CD14-positive monocyte (primary cell): ENCODE data around the gene DMC1. TPM values are rescaled to one million over a fixed set of nuclear protein-coding genes. Genes with fewer than 3 reads are reported as not detected.

ENCODE experiments used
- DNase-seq, 3 donors: peaks; one replicate each; pipeline ENCODE4 v3.0.0-alpha.2; 2011 to 2022
- H2AFZ ChIP-seq: 2 replicates; pipeline ENCODE4 v1.6.0; 2012; ENCODE audit warnings: mild to moderate bottlenecking, low read depth, low read length, inconsistent platforms; ENCODE audit not compliant: insufficient read depth, poor library complexity, severe bottlenecking
- H3K27ac ChIP-seq, 2 donors: 1 replicate in 1 of 2; 2 replicates in 1 of 2; pipeline ENCODE4 v1.5.1; 2012 to 2013; ENCODE audit warnings: low read length in 2 of 2, control low read depth in 1 of 2, inconsistent platforms in 1 of 2, low read depth in 1 of 2, mild to moderate bottlenecking in 1 of 2
- H3K27me3 ChIP-seq, 2 donors: one replicate each; pipeline versions ENCODE4 v1.6.0 to v1.6.1; 2011 to 2013; ENCODE audit warnings: low read length in 2 of 2; ENCODE audit not compliant: control insufficient read depth in 2 of 2, insufficient read depth in 2 of 2
- H3K36me3 ChIP-seq, 2 donors: replicated peaks in 1 of 2; 1 replicate in 1 of 2; 2 replicates in 1 of 2; pipeline versions ENCODE4 v1.5.1 to v1.6.1; 2012 to 2013; ENCODE audit warnings: low read length in 2 of 2, control low read depth in 1 of 2, inconsistent platforms in 1 of 2, mild to moderate bottlenecking in 1 of 2; ENCODE audit not compliant: insufficient read depth in 2 of 2, control insufficient read depth in 1 of 2
- H3K4me1 ChIP-seq, 2 donors: 1 replicate in 1 of 2; 2 replicates in 1 of 2; pipeline versions ENCODE4 v1.5.1 to v1.6.1; 2012 to 2013; ENCODE audit warnings: low read length in 2 of 2, control low read depth in 1 of 2, inconsistent platforms in 1 of 2, mild to moderate bottlenecking in 1 of 2, moderate library complexity in 1 of 2; ENCODE audit not compliant: insufficient read depth in 2 of 2, control insufficient read depth in 1 of 2
- H3K4me2 ChIP-seq: replicated peaks from 2 replicates; pipeline ENCODE3; 2012; ENCODE audit warnings: low read length, moderate library complexity, mild to moderate bottlenecking; ENCODE audit not compliant: poor library complexity, severe bottlenecking; ENCODE audit errors: extremely low read depth
- H3K4me3 ChIP-seq, 3 experiments: fragments of 200-600 bp in 1 of 3; sonication (generic) in 1 of 3; replicated peaks in 1 of 3; 1 replicate in 2 of 3; 2 replicates in 1 of 3; pipeline ENCODE4 v1.5.1; 2011 to 2013; ENCODE audit warnings: low read length in 3 of 3, mild to moderate bottlenecking in 3 of 3, control low read depth in 2 of 3, low read depth in 2 of 3, inconsistent platforms in 1 of 3, moderate library complexity in 1 of 3
- H3K79me2 ChIP-seq: 2 replicates; pipeline ENCODE4 v1.6.0; 2012; ENCODE audit warnings: mild to moderate bottlenecking, control low read depth, inconsistent platforms, low read length, moderate library complexity; ENCODE audit not compliant: insufficient read depth
- H3K9ac ChIP-seq: 2 replicates; pipeline ENCODE4 v1.6.0; 2017; ENCODE audit warnings: low read length, mild to moderate bottlenecking; ENCODE audit not compliant: insufficient read depth, poor library complexity, severe bottlenecking
- H3K9me3 ChIP-seq, 2 donors: replicated peaks in 1 of 2; 1 replicate in 1 of 2; 2 replicates in 1 of 2; pipeline versions ENCODE4 v1.5.1 to v1.6.1; 2012 to 2013; ENCODE audit warnings: low read length in 2 of 2, control low read depth in 1 of 2; ENCODE audit not compliant: control insufficient read depth in 1 of 2, insufficient read depth in 1 of 2
- H4K20me1 ChIP-seq: 2 replicates; pipeline ENCODE4 v1.6.0; 2012; ENCODE audit warnings: mild to moderate bottlenecking, low read length, control low read depth, moderate library complexity; ENCODE audit not compliant: insufficient read depth
- H3K27ac Mint-ChIP-seq, 7 donors: one replicate each; pipeline ENCODE4 v1.8.0; 2020; ENCODE audit warnings: mild to moderate bottlenecking in 7 of 7, mixed read lengths in 7 of 7, moderate library complexity in 6 of 7, inconsistent platforms in 2 of 7
- H3K27me3 Mint-ChIP-seq, 3 donors: one replicate each; pipeline ENCODE4 v1.8.0; 2021 to 2022; ENCODE audit warnings: low read depth in 3 of 3, mild to moderate bottlenecking in 3 of 3, mixed read lengths in 3 of 3, moderate library complexity in 3 of 3, inconsistent platforms in 1 of 3
- H3K36me3 Mint-ChIP-seq, 2 donors: one replicate each; pipeline ENCODE4 v1.8.0; 2020; ENCODE audit warnings: mixed read lengths in 2 of 2, inconsistent platforms in 1 of 2, mild to moderate bottlenecking in 1 of 2
- H3K4me1 Mint-ChIP-seq: one replicate; pipeline ENCODE4 v1.8.0; 2020; ENCODE audit warnings: mild to moderate bottlenecking, mixed read lengths
- H3K4me3 Mint-ChIP-seq, 2 donors: one replicate each; pipeline ENCODE4 v1.8.0; 2020; ENCODE audit warnings: mild to moderate bottlenecking in 2 of 2, mixed read lengths in 2 of 2, moderate library complexity in 1 of 2
- H3K9me3 Mint-ChIP-seq, 7 donors: one replicate each; pipeline ENCODE4 v1.8.0; 2020 to 2022; ENCODE audit warnings: mixed read lengths in 7 of 7, mild to moderate bottlenecking in 6 of 7, moderate library complexity in 6 of 7, inconsistent platforms in 2 of 7
- CTCF ChIP-seq: fragments of 200-600 bp; IDR thresholded peaks from one replicate; pipeline ENCODE4 v1.8.0; 2022; ENCODE audit warnings: antibody characterized with exemption, mild to moderate bottlenecking
- WGBS: methylation state at CpG from one replicate; pipeline ENCODE4 v1.1.5; 2013; ENCODE audit warnings: missing lambda C conversion rate; ENCODE audit not compliant: insufficient coverage; 5-methylcytosine and 5-hydroxymethylcytosine counted together
- intact Hi-C, 2 donors: fragments of 100-400 bp; cut with micrococcal nuclease; formaldehyde crosslinking; loops; one replicate each; pipeline versions ENCODE4 v1.15.0 to v1.15.1; 2023
- polyA plus RNA-seq, 3 donors: library from polyadenylated mRNA; depleted of rRNA in 1 of 3; unstranded in 2 of 3; stranded (reverse) in 1 of 3; fragments of 300-500 nt in 2 of 3; fragments of >200 nt in 1 of 3; fragmentation: Illumina TruSeq in 2 of 3; gene quantifications; 1 replicate in 2 of 3; 2 replicates in 1 of 3; pipeline ENCODE4 v1.2.3, GENCODE V29; 2012 to 2021

The DMC1 gene
- polyA plus RNA-seq, 3 donors: not detected

- H3K27me3 ChIP-seq: no peaks in the 10 kb centered on the region
Observed at GRCh38 chr22:38503021-38503420, 67.0 kb downstream of the DMC1 start.

More at GRCh38 chr22:38503021-38503420, 67.0 kb downstream of the DMC1 start:
- peak overlapping the region; percentile 82 for H3K4me2 ChIP-seq
- H2AFZ ChIP-seq: no peak overlapping the region
- H3K79me2 ChIP-seq: peaks cover 80% of the 10 kb centered on the region
- H3K4me3 Mint-ChIP-seq: peak overlapping the region in 1 of 2 donors; percentile 28
- H3K27ac ChIP-seq: peak overlapping the region in 1 of 2 donors; percentile 46
- no peaks in the 10 kb centered on the region for H3K27me3 Mint-ChIP-seq
- H3K4me1 Mint-ChIP-seq: peaks cover 31% of the 10 kb centered on the region
- TF ChIP-seq CTCF: no peak
- intact Hi-C loops: no loop called here
- H3K27ac Mint-ChIP-seq: peak overlapping the region in 3 of 7 donors; percentile 3 to 46 (median 21)
- H3K9ac ChIP-seq: no peak overlapping the region
- peaks cover 46 to 65% of the 10 kb centered on the region in 2 donors for H3K36me3 Mint-ChIP-seq
- WGBS: no CpG with 5 or more reads among the region's 4 CpGs
- DNase-seq: no peak
- peaks cover 41 to 57% of the 10 kb centered on the region in 2 donors for H3K36me3 ChIP-seq
- H3K9me3 ChIP-seq: no peaks in the 10 kb centered on the region
- H3K9me3 Mint-ChIP-seq: peaks cover 0 to 3% (median 0%) of the 10 kb centered on the region in 7 donors
- H3K4me1 ChIP-seq: peaks cover 25 to 37% of the 10 kb centered on the region in 2 donors
- peak overlapping the region in 1 of 3 experiments; percentile 95 for H3K4me3 ChIP-seq
- H4K20me1 ChIP-seq: peaks cover 62% of the 10 kb centered on the region
